Adipocyte (in vitro differentiated cells): Measurements from ENCODE around the gene PEX6.
A peak's percentile ranks its signal among the peaks of the same experiment; 100 is the strongest.
"Not testable (repeated sequence)": the region's sequence is repeated elsewhere in the genome, so short reads cannot be mapped to it uniquely, and the experiment has no call there.

Experiments used
- DNase-seq: peaks from one replicate; pipeline ENCODE4 v3.0.0-alpha.2; 2015; ENCODE audit warnings: low read depth
- H3K27me3 ChIP-seq: replicated peaks from 2 replicates; pipeline ENCODE4 v1.7.0; 2013; ENCODE audit warnings: mild to moderate bottlenecking, low read length, moderate library complexity; ENCODE audit not compliant: control insufficient read depth, insufficient read depth
- H3K36me3 ChIP-seq: 2 replicates; pipeline ENCODE4 v1.7.0; 2013; ENCODE audit warnings: low read length, mild to moderate bottlenecking, moderate library complexity; ENCODE audit not compliant: control insufficient read depth, insufficient read depth, severe bottlenecking
- H3K4me1 ChIP-seq: 2 replicates; pipeline ENCODE4 v1.7.0; 2013; ENCODE audit warnings: mild to moderate bottlenecking, low read length, moderate library complexity; ENCODE audit not compliant: control insufficient read depth, insufficient read depth
- H3K4me3 ChIP-seq: 2 replicates; pipeline ENCODE4 v1.7.0; 2013; ENCODE audit warnings: mild to moderate bottlenecking, low read length, moderate library complexity
- H3K9ac ChIP-seq: 2 replicates; pipeline ENCODE4 v1.7.0; 2013; ENCODE audit warnings: mild to moderate bottlenecking, low read length, moderate library complexity
- H3K9me3 ChIP-seq: 2 replicates; pipeline ENCODE4 v1.7.0; 2013; ENCODE audit warnings: mild to moderate bottlenecking, low read length, moderate library complexity; ENCODE audit not compliant: control insufficient read depth

The PEX6 gene

GRCh38 chr6:42941356-42941755 lies 37.6 kb downstream of the PEX6 start:
- H3K27me3 ChIP-seq, H3K4me3 ChIP-seq, DNase-seq, H3K9ac ChIP-seq, H3K4me1 ChIP-seq, H3K9me3 ChIP-seq: not testable (repeated sequence)
- peaks cover 23% of the 10 kb centered on the region for H3K36me3 ChIP-seq

DNA sequence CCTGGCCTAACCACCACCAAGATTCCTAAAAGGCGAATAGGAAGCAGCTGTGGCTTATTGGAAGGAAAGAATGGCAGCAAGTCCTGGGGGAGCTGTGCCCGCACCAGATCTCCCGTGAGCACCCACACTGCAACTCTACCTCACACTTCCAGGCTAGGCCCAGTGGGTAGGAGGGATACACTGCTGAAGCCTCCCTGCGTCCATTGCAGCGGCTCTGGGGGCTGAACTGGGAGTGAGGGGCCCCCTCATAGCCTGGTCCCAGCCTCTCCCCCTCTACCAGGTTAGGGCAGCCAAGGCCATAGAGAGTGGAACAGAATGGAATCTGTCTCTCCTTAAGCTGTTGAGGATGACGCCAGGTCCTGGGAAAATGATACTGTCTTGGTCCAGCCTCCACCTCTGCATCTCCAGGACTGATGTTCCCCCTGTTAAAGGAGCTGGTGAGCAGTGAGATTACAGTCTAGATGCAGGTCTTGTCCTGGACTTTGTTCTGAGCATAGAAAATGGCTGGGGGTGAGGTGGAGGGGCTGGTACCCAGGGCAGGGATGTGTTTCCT lies 38.4 kb downstream of the PEX6 start:
- H3K4me3 ChIP-seq, result no peak overlapping the region
- H3K9ac ChIP-seq, result no peak overlapping the region
- no peak for DNase-seq
- no peaks in the 10 kb centered on the region for H3K4me1 ChIP-seq
- H3K27me3 ChIP-seq, result no peaks in the 10 kb centered on the region
- peaks cover 31% of the 10 kb centered on the region for H3K36me3 ChIP-seq
- no peaks in the 10 kb centered on the region for H3K9me3 ChIP-seq

DNA sequence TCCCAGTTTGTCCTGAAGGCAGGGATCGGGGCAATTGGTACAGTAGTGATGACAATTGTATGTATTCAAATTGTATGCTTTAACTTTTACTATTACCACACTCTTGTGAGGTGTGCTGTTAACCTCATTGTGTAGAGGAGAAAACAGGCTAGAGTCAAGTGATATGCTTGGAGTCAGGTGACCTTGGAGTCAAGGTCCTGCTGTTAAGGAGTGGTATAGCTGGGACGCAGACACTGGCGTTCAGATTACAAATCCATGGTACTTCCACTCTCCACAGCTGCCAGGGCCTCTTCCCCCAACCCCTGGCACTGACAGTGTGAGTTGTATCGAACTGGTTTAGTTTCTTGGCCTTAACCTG lies 39.2 kb downstream of the PEX6 start:
- Histone ChIP-seq H3K36me3 (peaks cover 37% of the 10 kb centered on the region), H3K9ac (no peak overlapping the region), H3K27me3 (no peaks in the 10 kb centered on the region), H3K9me3 (no peaks in the 10 kb centered on the region), H3K4me1 (no peaks in the 10 kb centered on the region), H3K4me3 (no peak overlapping the region)
- DNase-seq, result no peak

DNA sequence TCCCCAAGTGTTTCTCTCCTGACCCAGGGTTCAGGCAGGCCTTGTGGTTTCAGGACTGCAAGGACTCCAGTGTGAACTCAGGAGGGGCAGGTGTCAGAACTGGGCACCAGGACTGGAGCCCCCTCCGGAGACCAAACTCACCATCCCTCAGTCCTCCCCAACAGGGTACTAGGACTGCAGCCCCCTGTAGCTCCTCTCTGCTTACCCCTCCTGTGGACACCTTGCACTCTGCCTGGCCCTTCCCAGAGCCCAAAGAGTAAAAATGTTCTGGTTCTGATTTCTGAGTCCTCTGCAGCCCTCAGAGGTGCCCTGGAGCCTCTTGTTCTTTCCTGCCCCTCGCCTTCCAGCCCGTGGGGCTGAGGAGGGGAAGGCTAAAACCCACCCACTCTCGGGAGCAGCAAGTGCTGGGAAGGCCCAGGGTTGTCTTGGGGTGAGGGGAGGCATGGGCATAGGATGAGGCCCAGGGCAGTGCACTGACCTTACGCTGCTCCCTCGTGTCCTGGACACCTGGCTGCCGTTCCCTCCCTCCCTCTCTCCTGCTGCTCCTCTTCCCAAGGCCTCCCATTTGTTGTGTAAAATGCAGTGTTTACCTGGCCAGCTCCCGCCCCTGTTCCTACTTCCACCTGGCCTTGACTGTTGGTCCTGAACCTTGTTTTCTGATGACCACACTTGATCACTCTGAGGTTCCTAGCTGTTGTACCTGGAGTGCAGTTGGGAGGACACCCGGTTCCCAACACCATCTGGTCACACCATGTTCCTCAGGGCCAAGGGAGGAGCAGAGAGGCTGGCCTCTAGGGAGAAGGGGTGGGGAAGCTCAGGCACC lies 39.8 kb downstream of the PEX6 start:
- Histone ChIP-seq H3K4me3 (no peak overlapping the region), H3K27me3 (no peaks in the 10 kb centered on the region), H3K4me1 (no peaks in the 10 kb centered on the region), H3K36me3 (peaks cover 42% of the 10 kb centered on the region), H3K9ac (no peak overlapping the region), H3K9me3 (no peaks in the 10 kb centered on the region)
- DNase-seq, result no peak

DNA sequence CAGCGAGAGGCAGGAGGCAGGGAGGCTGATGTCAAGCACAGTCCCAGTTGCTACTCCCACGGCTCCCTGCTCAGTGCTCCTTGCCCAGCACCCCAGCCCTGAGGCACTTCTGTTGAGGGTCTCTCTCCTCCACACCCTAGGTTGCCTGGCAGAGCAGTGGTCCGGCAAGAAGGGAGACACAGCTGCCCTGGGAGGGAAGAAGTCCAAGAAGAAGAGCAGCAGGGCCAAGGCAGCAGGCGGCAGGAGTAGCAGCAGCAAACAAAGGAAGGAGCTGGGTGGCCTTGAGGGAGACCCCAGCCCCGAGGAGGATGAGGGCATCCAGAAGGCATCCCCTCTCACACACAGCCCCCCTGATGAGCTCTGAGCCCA lies 40.6 kb downstream of the PEX6 start:
- no peaks in the 10 kb centered on the region for H3K27me3 ChIP-seq
- H3K9ac ChIP-seq, result no peak overlapping the region
- H3K9me3 ChIP-seq, result no peaks in the 10 kb centered on the region
- H3K36me3 ChIP-seq, result peaks cover 40% of the 10 kb centered on the region
- H3K4me3 ChIP-seq, result no peak overlapping the region
- no peaks in the 10 kb centered on the region for H3K4me1 ChIP-seq
- DNase-seq, result no peak

GRCh38 chr6:42937548-42938427 lies 41.2 kb downstream of the PEX6 start:
- Histone ChIP-seq H3K9me3 (no peaks in the 10 kb centered on the region), H3K4me1 (no peaks in the 10 kb centered on the region), H3K36me3 (peaks cover 37% of the 10 kb centered on the region), H3K4me3 (no peak overlapping the region), H3K27me3 (no peaks in the 10 kb centered on the region), H3K9ac (no peak overlapping the region)
- DNase-seq, result no peak

DNA sequence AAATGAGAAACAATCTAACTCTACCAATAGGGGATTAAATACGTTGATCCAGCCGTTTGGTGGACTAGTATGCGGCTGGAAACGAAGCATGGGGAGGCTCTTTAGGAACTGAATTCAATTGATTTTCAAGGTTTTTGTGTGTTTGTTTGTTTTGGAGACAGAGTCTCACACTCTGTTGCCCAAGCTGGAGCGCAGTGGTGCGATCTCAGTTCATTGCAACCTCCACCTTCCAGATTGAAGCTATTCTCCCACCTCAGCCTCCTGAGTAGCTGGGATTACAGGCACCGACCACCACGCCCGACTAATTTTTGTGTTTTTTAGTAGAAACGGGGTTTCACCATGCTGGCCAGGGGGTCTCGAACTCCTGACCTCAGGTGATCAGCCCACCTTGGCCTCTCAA lies 42.6 kb downstream of the PEX6 start:
- Histone ChIP-seq H3K27me3 (no peaks in the 10 kb centered on the region), H3K36me3 (peaks cover 37% of the 10 kb centered on the region), H3K9ac (no peak overlapping the region), H3K4me3 (no peak overlapping the region), H3K9me3 (no peaks in the 10 kb centered on the region), H3K4me1 (no peaks in the 10 kb centered on the region)
- DNase-seq, result no peak

DNA sequence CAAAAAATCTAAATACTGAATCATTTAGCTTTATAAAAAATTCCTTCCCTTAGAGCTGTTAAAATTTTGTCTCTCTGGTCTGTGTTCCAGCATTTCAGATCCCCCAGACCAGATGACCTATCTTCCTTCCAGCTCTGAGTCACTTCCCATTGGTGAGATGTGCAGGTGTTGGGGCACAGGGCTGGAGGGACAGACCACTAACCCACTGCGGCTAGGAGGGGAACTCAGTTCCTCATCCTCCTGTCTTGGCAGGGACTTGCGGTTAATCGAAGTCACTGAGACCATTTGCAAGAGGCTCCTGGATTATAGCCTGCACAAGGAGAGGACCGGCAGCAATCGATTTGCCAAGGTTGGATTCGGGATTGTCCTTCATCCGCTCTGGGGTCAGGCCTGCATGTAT lies 43.7 kb downstream of the PEX6 start:
- peaks cover 32% of the 10 kb centered on the region for H3K36me3 ChIP-seq
- no peak for DNase-seq

GRCh38 chr6:42933205-42933604 lies 45.8 kb downstream of the PEX6 start:
- DNase-seq, result no peak
- Histone ChIP-seq H3K9me3 (no peaks in the 10 kb centered on the region), H3K9ac (no peak overlapping the region), H3K4me1 (peaks cover 17% of the 10 kb centered on the region), H3K27me3 (no peaks in the 10 kb centered on the region), H3K36me3 (peaks cover 28% of the 10 kb centered on the region), H3K4me3 (no peak overlapping the region)

More for the DNA sequence above, 43.7 kb downstream of the PEX6 start:
- H3K4me1 ChIP-seq, result peaks cover 5% of the 10 kb centered on the region
- H3K9me3 ChIP-seq, result no peaks in the 10 kb centered on the region
- H3K4me3 ChIP-seq, result no peak overlapping the region
- H3K27me3 ChIP-seq, result no peaks in the 10 kb centered on the region
- H3K9ac ChIP-seq, result no peak overlapping the region

- H3K9ac ChIP-seq, result no peak overlapping the region
- DNase-seq, result no peak
- no peaks in the 10 kb centered on the region for H3K27me3 ChIP-seq
- no peaks in the 10 kb centered on the region for H3K9me3 ChIP-seq
- H3K4me3 ChIP-seq, result no peak overlapping the region
- peaks cover 23% of the 10 kb centered on the region for H3K36me3 ChIP-seq
- H3K4me1 ChIP-seq, result peaks cover 17% of the 10 kb centered on the region
Measured at GRCh38 chr6:42932412-42932811, 46.6 kb downstream of the PEX6 start.

DNA sequence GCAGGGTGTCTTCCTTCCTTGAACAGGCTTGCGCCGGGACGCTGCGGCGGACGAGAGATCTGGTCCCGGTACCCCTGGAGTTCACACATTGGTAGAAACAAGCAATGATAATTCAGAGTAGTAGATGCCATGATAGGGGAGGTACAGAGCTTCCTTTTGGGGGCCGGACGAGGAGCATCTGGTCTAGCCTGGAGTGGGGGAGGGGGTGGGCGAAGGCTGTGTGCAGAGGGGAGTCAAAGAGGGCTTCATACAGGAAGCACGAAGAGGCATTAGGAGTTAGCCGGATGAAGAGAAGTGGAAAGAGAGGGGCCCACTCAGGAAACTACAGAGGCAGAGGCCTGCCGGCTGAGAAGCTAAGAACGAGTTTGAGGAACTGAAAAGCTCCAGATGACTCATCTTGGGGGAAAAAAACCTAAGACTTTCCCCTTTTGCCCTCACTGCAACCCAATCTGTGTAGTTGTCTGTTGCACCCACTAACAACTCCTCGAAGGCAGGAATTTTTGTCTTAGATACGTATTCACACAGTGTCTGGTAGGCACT lies 49.1 kb downstream of the PEX6 start:
- Histone ChIP-seq H3K9me3 (no peaks in the 10 kb centered on the region), H3K9ac (peak overlapping the region; percentile 88), H3K27me3 (no peaks in the 10 kb centered on the region), H3K4me1 (peaks cover 25% of the 10 kb centered on the region), H3K4me3 (peak overlapping the region; percentile 95), H3K36me3 (peaks cover 7% of the 10 kb centered on the region)
- peak; percentile 83 for DNase-seq
